Measurements from ENCODE around the gene SPRYD7. TPM values are rescaled to one million over a fixed set of nuclear protein-coding genes. Genes with fewer than 3 reads are reported as not detected.
A peak's percentile ranks its signal among the peaks of the same experiment; 100 is the strongest.

SPRYD7 gene
- total RNA-seq, 1 experiment from 2014 or later = 20.7 TPM

DNA sequence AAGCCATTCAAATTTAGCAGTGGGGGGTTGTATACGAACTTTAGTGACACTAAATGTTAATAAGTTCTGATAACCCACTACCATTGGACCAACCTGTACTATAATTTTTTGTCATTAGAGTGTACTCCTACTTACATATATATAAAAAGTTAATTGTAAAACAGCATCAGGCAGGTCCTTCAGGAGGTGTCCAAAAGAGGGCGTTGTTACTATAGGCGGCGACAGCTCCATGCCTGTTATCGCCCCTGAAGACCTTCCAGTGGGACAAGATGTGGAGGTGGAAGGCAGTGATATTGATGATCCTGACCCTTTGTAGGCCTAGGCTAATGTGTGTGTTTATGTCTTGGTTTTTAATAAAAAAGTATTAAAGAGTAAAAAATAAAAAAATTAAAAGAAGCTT is 27.5 kb downstream of the SPRYD7 start:
- no TSS peak for BruUV-seq (replicated peaks)
- peaks cover 14% of the 10 kb centered on the region for H3K36me3 Mint-ChIP-seq (ENCODE audit: insufficient read depth, unreplicated experiment)
- POLR2A ChIA-PET = no interaction called here
- intact Hi-C loops (cut with micrococcal nuclease; ENCODE audit: unreplicated experiment) = no loop called here
- H3K27me3 Mint-ChIP-seq (ENCODE audit: insufficient read depth, unreplicated experiment) = no peaks in the 10 kb centered on the region
- no peaks in the 10 kb centered on the region for H3K9me3 Mint-ChIP-seq (ENCODE audit: unreplicated experiment)
- DNase-seq = peak in 1 of 2 experiments; percentile 15
- no peaks in the 10 kb centered on the region; the same call in 1 of the 2 replicates for H3K9me3 ChIP-seq
- H3K36me3 ChIP-seq (ENCODE audit: control insufficient read depth, insufficient read depth, low read length) = no peaks in the 10 kb centered on the region
- no peaks in the 10 kb centered on the region for H3K4me1 Mint-ChIP-seq (ENCODE audit: low read depth, unreplicated experiment)
- no peak overlapping the region for H3K4me3 ChIP-seq (ENCODE audit: low read depth, low read length)
- TF ChIP-seq, protein P1, sequence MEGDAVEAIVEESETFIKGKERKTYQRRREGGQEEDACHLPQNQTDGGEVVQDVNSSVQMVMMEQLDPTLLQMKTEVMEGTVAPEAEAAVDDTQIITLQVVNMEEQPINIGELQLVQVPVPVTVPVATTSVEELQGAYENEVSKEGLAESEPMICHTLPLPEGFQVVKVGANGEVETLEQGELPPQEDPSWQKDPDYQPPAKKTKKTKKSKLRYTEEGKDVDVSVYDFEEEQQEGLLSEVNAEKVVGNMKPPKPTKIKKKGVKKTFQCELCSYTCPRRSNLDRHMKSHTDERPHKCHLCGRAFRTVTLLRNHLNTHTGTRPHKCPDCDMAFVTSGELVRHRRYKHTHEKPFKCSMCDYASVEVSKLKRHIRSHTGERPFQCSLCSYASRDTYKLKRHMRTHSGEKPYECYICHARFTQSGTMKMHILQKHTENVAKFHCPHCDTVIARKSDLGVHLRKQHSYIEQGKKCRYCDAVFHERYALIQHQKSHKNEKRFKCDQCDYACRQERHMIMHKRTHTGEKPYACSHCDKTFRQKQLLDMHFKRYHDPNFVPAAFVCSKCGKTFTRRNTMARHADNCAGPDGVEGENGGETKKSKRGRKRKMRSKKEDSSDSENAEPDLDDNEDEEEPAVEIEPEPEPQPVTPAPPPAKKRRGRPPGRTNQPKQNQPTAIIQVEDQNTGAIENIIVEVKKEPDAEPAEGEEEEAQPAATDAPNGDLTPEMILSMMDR (IDR thresholded peaks at IDR 0.05; ENCODE audit: insufficient read depth in 1 of 2, low read depth in 1 of 2, low read length in 1 of 2, severe bottlenecking in 1 of 2, unreplicated experiment in 1 of 2) = no peak
- CTCF ChIA-PET = interaction anchor here (2.2 kb wide), 1 partner anchor 28 kb away, joined by 19 read pairs; the partner anchor contains the start of gene SPRYD7
- H3K27me3 ChIP-seq (replicated peaks; ENCODE audit: control insufficient read depth, insufficient read depth, low read length) = no peaks in the 10 kb centered on the region
- H3K27ac Mint-ChIP-seq (ENCODE audit: unreplicated experiment) = no peak overlapping the region
- no peak overlapping the region for H3K4me3 Mint-ChIP-seq (ENCODE audit: unreplicated experiment)
- H3K4me1 ChIP-seq = no peaks in the 10 kb centered on the region

DNA sequence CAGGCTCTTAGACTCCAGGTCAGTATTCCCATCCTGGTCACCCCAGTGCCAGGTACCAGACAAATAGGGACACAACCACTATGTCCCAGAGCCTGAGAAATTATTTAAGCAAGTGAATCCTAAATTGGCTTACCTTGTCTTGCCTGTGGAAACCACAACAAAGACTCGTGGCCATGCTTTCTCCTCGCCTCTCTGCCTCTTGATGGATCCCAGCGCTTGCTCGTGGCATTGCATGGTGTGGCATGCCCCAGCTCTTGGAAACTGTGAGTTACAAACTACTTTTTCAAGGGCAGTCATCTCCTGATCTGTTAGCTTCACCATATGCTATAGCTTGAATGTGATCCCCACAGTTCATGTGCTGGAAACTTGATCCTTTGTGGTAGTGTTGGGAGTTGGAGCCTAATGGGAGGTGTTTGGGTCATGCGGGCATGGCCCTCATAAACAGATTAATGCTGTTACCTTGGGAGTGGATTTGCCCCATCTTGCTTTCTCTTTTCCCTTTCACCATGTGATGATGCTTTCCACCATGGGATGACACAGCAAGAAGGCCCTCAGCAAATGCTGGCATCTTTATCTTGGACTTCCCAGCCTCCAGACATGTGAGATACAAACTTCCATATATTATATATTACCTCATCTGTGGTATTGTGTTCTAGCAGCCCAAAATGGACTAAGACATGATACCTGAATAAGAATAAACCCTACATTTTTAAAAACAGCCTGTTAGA is 31.2 kb downstream of the SPRYD7 start:
- Mint-ChIP-seq H3K36me3 (ENCODE audit: insufficient read depth, unreplicated experiment) (no peaks in the 10 kb centered on the region), H3K9me3 (ENCODE audit: unreplicated experiment) (no peaks in the 10 kb centered on the region), H3K4me3 (ENCODE audit: unreplicated experiment) (no peak overlapping the region), H3K4me1 (ENCODE audit: low read depth, unreplicated experiment) (no peaks in the 10 kb centered on the region), H3K27me3 (ENCODE audit: insufficient read depth, unreplicated experiment) (no peaks in the 10 kb centered on the region), H3K27ac (ENCODE audit: unreplicated experiment) (no peak overlapping the region)
- ChIA-PET POLR2A (no interaction called here), CTCF (no interaction called here)
- intact Hi-C loops (cut with micrococcal nuclease; ENCODE audit: unreplicated experiment) = no loop called here
- Histone ChIP-seq H3K27me3 (replicated peaks; ENCODE audit: control insufficient read depth, insufficient read depth, low read length) (no peaks in the 10 kb centered on the region), H3K36me3 (ENCODE audit: control insufficient read depth, insufficient read depth, low read length) (no peaks in the 10 kb centered on the region), H3K4me1 (no peaks in the 10 kb centered on the region), H3K9me3 (no peaks in the 10 kb centered on the region; the same call in 1 of the 2 replicates), H3K4me3 (ENCODE audit: low read depth, low read length) (no peak overlapping the region)
- no peak for DNase-seq
- TF ChIP-seq, protein P1 (IDR thresholded peaks at IDR 0.05; ENCODE audit: insufficient read depth in 1 of 2, low read depth in 1 of 2, low read length in 1 of 2, severe bottlenecking in 1 of 2, unreplicated experiment in 1 of 2) = no peak
- no TSS peak for BruUV-seq (replicated peaks)

DNA sequence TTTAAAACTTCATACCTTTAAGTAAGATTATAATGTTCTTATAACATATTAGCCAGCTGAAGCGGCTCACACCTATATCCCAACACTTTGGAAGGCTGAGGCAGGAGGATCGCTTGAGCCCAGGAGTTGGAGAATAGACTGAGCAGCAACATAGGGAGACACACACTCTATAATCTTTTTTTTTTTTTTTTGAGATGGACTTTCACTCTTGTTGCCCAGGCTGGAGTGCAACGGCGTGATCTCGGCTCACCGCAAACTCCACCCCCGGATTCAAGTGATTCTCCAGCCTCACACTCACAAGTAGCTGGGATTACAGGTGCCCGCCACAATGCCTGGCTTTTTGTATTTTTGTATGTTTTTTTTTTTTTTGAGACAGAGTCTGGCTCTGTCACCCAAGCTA is 37.3 kb downstream of the SPRYD7 start:
- TF ChIP-seq, protein P1 (IDR thresholded peaks at IDR 0.05; ENCODE audit: insufficient read depth in 1 of 2, low read depth in 1 of 2, low read length in 1 of 2, severe bottlenecking in 1 of 2, unreplicated experiment in 1 of 2) = no peak
- Histone ChIP-seq H3K4me1 (no peaks in the 10 kb centered on the region), H3K36me3 (ENCODE audit: control insufficient read depth, insufficient read depth, low read length) (no peaks in the 10 kb centered on the region), H3K4me3 (ENCODE audit: low read depth, low read length) (no peak overlapping the region), H3K27me3 (replicated peaks; ENCODE audit: control insufficient read depth, insufficient read depth, low read length) (no peaks in the 10 kb centered on the region), H3K9me3 (0 out of 2 replicates have a peak, but pooled peaks cover 9% of the 10 kb centered on the region)
- intact Hi-C loops (cut with micrococcal nuclease; ENCODE audit: unreplicated experiment) = no loop called here
- ChIA-PET POLR2A (no interaction called here), CTCF (no interaction called here)
- BruUV-seq (replicated peaks) = no TSS peak
- Mint-ChIP-seq H3K27ac (ENCODE audit: unreplicated experiment) (no peak overlapping the region), H3K4me1 (ENCODE audit: low read depth, unreplicated experiment) (peaks cover 5% of the 10 kb centered on the region), H3K36me3 (ENCODE audit: insufficient read depth, unreplicated experiment) (no peaks in the 10 kb centered on the region), H3K9me3 (ENCODE audit: unreplicated experiment) (no peaks in the 10 kb centered on the region), H3K4me3 (ENCODE audit: unreplicated experiment) (no peak overlapping the region), H3K27me3 (ENCODE audit: insufficient read depth, unreplicated experiment) (no peaks in the 10 kb centered on the region)
- no peak for DNase-seq
